ENCODE data around the gene WDR82. TPM values are rescaled to one million over a fixed set of nuclear protein-coding genes. Genes with fewer than 3 reads are reported as not detected.

WDR82 gene
- total RNA-seq, 1 experiment from 2014 or later, result 44.5 TPM

DNA sequence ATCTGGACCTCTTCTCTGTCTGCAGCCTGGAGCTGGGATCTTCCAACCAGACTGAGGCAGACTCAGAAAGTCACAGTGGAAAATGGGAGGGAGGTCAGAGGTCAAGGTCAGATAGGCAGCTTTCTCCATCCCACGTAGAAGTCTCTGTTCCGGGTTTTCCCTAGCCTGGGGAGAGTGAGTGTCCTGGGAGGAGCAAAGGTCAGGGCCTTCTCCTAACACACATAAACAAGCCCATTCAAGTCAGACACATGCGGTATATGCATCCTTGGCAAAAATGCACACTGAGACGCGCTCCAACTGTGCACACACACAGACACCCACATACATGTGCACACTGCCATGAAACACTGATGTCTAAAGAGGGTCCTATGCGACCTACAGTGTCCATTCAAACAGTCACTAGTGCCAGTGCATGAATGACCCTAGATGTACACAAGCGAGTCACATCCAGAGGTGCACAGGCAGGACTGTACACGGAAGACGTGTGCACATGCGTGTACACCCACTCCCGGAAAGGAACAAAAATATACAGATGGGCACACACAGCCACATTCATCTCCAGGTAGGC, 40.2 kb downstream of the WDR82 start:
- Histone ChIP-seq H2AFZ (peak overlapping the region; percentile 86), H3K36me3 (ENCODE audit: low read depth) (no peaks in the 10 kb centered on the region), H3K4me2 (peak overlapping the region; percentile 85), H3K27me3 (ENCODE audit: insufficient read depth, low read depth) (no peaks in the 10 kb centered on the region), H3K79me2 (ENCODE audit: low read depth) (peaks cover 53% of the 10 kb centered on the region), H3K27ac (peak overlapping the region; percentile 89), H3K9me3 (ENCODE audit: insufficient read depth, low read depth) (no peaks in the 10 kb centered on the region), H3K4me3 (peak overlapping the region; percentile 93), H4K20me1 (ENCODE audit: insufficient read depth) (no peaks in the 10 kb centered on the region), H3K9me2 (ENCODE audit: insufficient read depth) (no peaks in the 10 kb centered on the region), H3F3A (ENCODE audit: insufficient read depth, low read depth) (peaks cover 41% of the 10 kb centered on the region), H3K4me1 (replicated peaks; ENCODE audit: insufficient read depth) (peaks cover 50% of the 10 kb centered on the region)
- TSS peak; percentile 66 for BruUV-seq (replicated peaks)
- intact Hi-C loops (cut with micrococcal nuclease; ENCODE audit: unreplicated experiment), result loop anchor here (5.0 kb wide), 1 partner anchor 296 kb away; the partner anchor contains the start of genes PARP3 and RRP9
- no peak for DNase-seq
- POLR2A ChIA-PET (ENCODE audit: unreplicated experiment), result interaction anchor here (0.6 kb wide), 1 partner anchor 28 kb away, joined by 3 read pairs; no protein-coding TSS in a partner anchor
- CTCF ChIA-PET, result interaction anchor here (0.6 to 2.0 kb wide), 3 partner anchors 18 to 27 kb away, joined by 4 to 19 read pairs (median 6); no protein-coding TSS in a partner anchor
- TF ChIP-seq, protein P1, sequence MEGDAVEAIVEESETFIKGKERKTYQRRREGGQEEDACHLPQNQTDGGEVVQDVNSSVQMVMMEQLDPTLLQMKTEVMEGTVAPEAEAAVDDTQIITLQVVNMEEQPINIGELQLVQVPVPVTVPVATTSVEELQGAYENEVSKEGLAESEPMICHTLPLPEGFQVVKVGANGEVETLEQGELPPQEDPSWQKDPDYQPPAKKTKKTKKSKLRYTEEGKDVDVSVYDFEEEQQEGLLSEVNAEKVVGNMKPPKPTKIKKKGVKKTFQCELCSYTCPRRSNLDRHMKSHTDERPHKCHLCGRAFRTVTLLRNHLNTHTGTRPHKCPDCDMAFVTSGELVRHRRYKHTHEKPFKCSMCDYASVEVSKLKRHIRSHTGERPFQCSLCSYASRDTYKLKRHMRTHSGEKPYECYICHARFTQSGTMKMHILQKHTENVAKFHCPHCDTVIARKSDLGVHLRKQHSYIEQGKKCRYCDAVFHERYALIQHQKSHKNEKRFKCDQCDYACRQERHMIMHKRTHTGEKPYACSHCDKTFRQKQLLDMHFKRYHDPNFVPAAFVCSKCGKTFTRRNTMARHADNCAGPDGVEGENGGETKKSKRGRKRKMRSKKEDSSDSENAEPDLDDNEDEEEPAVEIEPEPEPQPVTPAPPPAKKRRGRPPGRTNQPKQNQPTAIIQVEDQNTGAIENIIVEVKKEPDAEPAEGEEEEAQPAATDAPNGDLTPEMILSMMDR (conservative IDR thresholded peaks at IDR 0.05), result no peak
- no peak for TF ChIP-seq EZH2 (IDR thresholded peaks at IDR 0.05; ENCODE audit: low read depth)

DNA sequence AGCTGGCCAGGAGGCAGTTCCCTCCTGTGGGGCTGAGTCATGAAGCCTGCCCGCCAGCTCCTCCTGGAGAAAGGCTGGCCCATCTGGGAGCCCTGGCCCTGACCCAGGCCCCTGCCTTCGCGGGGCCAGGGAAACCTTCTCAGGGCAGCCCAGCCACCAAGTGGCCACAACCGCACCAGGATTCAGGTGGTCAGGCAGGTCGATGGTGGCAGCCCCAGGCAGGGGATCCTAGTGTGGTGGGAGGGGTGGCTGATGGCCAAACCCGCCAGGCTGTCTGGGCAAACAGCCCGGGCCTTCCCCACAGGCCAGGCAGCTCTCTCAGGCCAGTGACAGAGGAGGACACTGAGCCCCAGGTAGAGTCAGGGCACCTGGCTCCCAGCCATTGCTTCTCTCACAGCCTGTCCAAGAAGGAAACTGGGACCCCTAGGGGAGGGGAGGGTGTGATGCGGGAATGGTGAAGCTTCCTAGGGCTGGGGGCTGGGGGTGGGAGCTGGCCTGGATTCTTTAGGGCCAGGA, 40.7 kb downstream of the WDR82 start:
- Histone ChIP-seq H3K9me3 (ENCODE audit: insufficient read depth, low read depth) (no peaks in the 10 kb centered on the region), H3K4me1 (replicated peaks; ENCODE audit: insufficient read depth) (peaks cover 45% of the 10 kb centered on the region), H3K79me2 (ENCODE audit: low read depth) (peaks cover 53% of the 10 kb centered on the region), H3K36me3 (ENCODE audit: low read depth) (no peaks in the 10 kb centered on the region), H3K9me2 (ENCODE audit: insufficient read depth) (no peaks in the 10 kb centered on the region), H3F3A (ENCODE audit: insufficient read depth, low read depth) (peaks cover 37% of the 10 kb centered on the region), H3K4me2 (peak overlapping the region; percentile 85), H3K27ac (peak overlapping the region; percentile 89), H3K4me3 (peak overlapping the region; percentile 93), H2AFZ (no peak overlapping the region), H3K27me3 (ENCODE audit: insufficient read depth, low read depth) (no peaks in the 10 kb centered on the region), H4K20me1 (ENCODE audit: insufficient read depth) (peaks cover 4% of the 10 kb centered on the region; the same call in 1 of the 2 replicates)
- DNase-seq, result peak; percentile 87 to 94
- CTCF ChIA-PET, result interaction anchor here (0.6 to 2.0 kb wide), 7 partner anchors 11 to 83 kb away, joined by 3 to 19 read pairs (median 5); partner anchors contain the start of gene POC1A
- TF ChIP-seq EZH2 (IDR thresholded peaks at IDR 0.05; ENCODE audit: low read depth), result no peak
- TF ChIP-seq, protein P1 (conservative IDR thresholded peaks at IDR 0.05), result no peak
- BruUV-seq (replicated peaks), result no TSS peak
- POLR2A ChIA-PET (ENCODE audit: unreplicated experiment), result interaction anchor here (0.5 to 0.7 kb wide), 5 partner anchors 19 to 178 kb away, joined by 3 read pairs; partner anchors contain the start of genes POC1A and WDR82
- intact Hi-C loops (cut with micrococcal nuclease; ENCODE audit: unreplicated experiment), result loop anchor here (1.0 to 5.0 kb wide), 3 partner anchors 20 to 295 kb away; partner anchors contain the start of genes PARP3, RRP9 and WDR82

DNA sequence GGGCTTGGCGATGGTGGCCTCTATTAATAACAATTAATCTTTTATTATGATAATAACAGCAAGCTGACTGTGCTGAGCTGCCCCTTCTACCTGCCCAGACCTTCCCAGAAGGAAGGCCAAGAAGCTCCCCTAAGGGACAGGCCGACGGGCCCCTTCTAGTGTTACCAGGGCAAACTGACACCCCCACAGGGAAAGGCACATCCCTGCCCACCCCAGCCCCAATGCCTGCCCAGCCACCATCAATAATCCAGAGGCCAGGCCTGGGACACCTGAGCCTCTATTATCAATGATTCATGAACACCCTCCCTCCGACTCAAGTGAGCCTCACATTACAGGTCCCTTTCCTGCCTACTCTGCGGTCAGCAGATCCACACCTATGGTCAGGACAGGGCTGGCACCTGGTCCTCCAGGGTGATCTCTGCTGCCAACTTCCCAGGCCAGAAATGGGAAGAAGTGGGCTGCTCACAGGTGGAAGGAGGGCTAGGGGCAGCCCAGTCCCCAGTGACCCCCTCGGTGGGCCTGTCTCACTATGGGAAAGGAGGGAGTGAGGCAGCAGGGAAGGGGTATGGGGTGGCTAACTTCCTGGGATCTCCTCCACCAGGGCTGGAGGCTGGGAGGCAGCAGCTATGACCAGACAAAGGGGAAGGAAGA, 41.3 kb downstream of the WDR82 start:
- peaks cover 4% of the 10 kb centered on the region; the same call in 1 of the 2 replicates for H4K20me1 ChIP-seq (ENCODE audit: insufficient read depth)
- no peaks in the 10 kb centered on the region for H3K27me3 ChIP-seq (ENCODE audit: insufficient read depth, low read depth)
- peak overlapping the region; percentile 85 for H3K4me2 ChIP-seq
- DNase-seq, result peak; percentile 73 to 83
- peaks cover 45% of the 10 kb centered on the region for H3K4me1 ChIP-seq (replicated peaks; ENCODE audit: insufficient read depth)
- no peaks in the 10 kb centered on the region for H3K9me3 ChIP-seq (ENCODE audit: insufficient read depth, low read depth)
- ChIA-PET POLR2A (ENCODE audit: unreplicated experiment) (interaction anchor here (0.5 to 0.7 kb wide), 5 partner anchors 18 to 177 kb away, joined by 3 read pairs; partner anchors contain the start of genes POC1A and WDR82), CTCF (interaction anchor here (0.6 to 2.0 kb wide), 7 partner anchors 10 to 83 kb away, joined by 3 to 19 read pairs (median 5); partner anchors contain the start of gene POC1A)
- no peaks in the 10 kb centered on the region for H3K36me3 ChIP-seq (ENCODE audit: low read depth)
- TF ChIP-seq, protein P1 (conservative IDR thresholded peaks at IDR 0.05), result no peak
- TF ChIP-seq EZH2 (IDR thresholded peaks at IDR 0.05; ENCODE audit: low read depth), result no peak
- no TSS peak for BruUV-seq (replicated peaks)
- H3K9me2 ChIP-seq (ENCODE audit: insufficient read depth), result no peaks in the 10 kb centered on the region
- peak overlapping the region; percentile 93; the same call in 1 of the 2 replicates for H3K4me3 ChIP-seq
- H3K27ac ChIP-seq, result peak overlapping the region; percentile 89
- H3F3A ChIP-seq (ENCODE audit: insufficient read depth, low read depth), result peaks cover 37% of the 10 kb centered on the region
- no peak overlapping the region for H2AFZ ChIP-seq
- peaks cover 53% of the 10 kb centered on the region for H3K79me2 ChIP-seq (ENCODE audit: low read depth)
- intact Hi-C loops (cut with micrococcal nuclease; ENCODE audit: unreplicated experiment), result loop anchor here (1.0 to 5.0 kb wide), 3 partner anchors 20 to 295 kb away; partner anchors contain the start of genes PARP3, RRP9 and WDR82
